Ascending aorta (tissue), 2 donors: ENCODE results near the gene MAGI1. TPM values are rescaled to one million over a fixed set of nuclear protein-coding genes. Genes with fewer than 3 reads are reported as not detected.
A peak's percentile ranks its signal among the peaks of the same experiment; 100 is the strongest.

Source experiments
- DNase-seq, 2 donors: peaks; one replicate each; pipeline ENCODE4 v3.0.0-alpha.2; 2019; ENCODE audit warnings: low spot score in 2 of 2
- H3K27ac ChIP-seq, 2 donors: fragments of 200-600 bp; sonication (generic); one replicate each; pipeline ENCODE4 v1.5.1; 2016 to 2017; ENCODE audit warnings: mild to moderate bottlenecking in 1 of 2
- H3K27me3 ChIP-seq: fragments of 200-600 bp; sonication (generic); one replicate; pipeline ENCODE4 v1.5.1; 2017
- H3K36me3 ChIP-seq, 2 donors: fragments of 200-600 bp; sonication (generic); one replicate each; pipeline ENCODE4 v1.5.1; 2016
- H3K4me1 ChIP-seq, 2 donors: fragments of 200-600 bp; sonication (generic); one replicate each; pipeline ENCODE4 v1.5.1; 2016 to 2017; ENCODE audit warnings: mild to moderate bottlenecking in 1 of 2
- H3K4me3 ChIP-seq, 2 donors: fragments of 200-600 bp; sonication (generic); one replicate each; pipeline ENCODE4 v1.5.1; 2016 to 2017; ENCODE audit warnings: mild to moderate bottlenecking in 1 of 2
- H3K9me3 ChIP-seq, 2 donors: fragments of 200-600 bp; sonication (generic); one replicate each; pipeline ENCODE4 v1.5.1; 2016
- CTCF ChIP-seq, 3 experiments: fragments of 200-600 bp in 2 of 3; fragments of 450-650 bp in 1 of 3; sonication (generic) in 2 of 3; IDR thresholded peaks; one replicate each; pipeline ENCODE4 v1.5.1; 2016 to 2019; ENCODE audit warnings: antibody characterized with exemption in 3 of 3, mild to moderate bottlenecking in 1 of 3, moderate library complexity in 1 of 3
- intact Hi-C: fragments of 100-400 bp; cut with DNase I; formaldehyde crosslinking; loops from one replicate; pipeline ENCODE4 v1.15.1; 2023
- total RNA-seq: library from RNA; depleted of rRNA; stranded (reverse); fragments of >200 nt; gene quantifications from one replicate; pipeline ENCODE4 v1.1.0, GENCODE V29; 2016

MAGI1 gene
- total RNA-seq, 1 donor from 2014 or later: 28.4 TPM

GRCh38 chr3:65816208-65816607 is 222.5 kb downstream of the MAGI1 start:
- Histone ChIP-seq H3K4me1 (peaks cover 0 to 15% of the 10 kb centered on the region in 2 donors), H3K27ac (no peak overlapping the region), H3K9me3 (no peaks in the 10 kb centered on the region), H3K4me3 (no peak overlapping the region), H3K36me3 (no peaks in the 10 kb centered on the region), H3K27me3 (no peaks in the 10 kb centered on the region)
- DNase-seq: no peak
- TF ChIP-seq CTCF (IDR thresholded peaks at IDR 0.05): no peak
- intact Hi-C loops: no loop called here

GRCh38 chr3:65814845-65815578 is 223.7 kb downstream of the MAGI1 start:
- H3K27me3 ChIP-seq: no peaks in the 10 kb centered on the region
- peaks cover 0 to 15% of the 10 kb centered on the region in 2 donors for H3K4me1 ChIP-seq
- H3K36me3 ChIP-seq: no peaks in the 10 kb centered on the region
- no peak overlapping the region for H3K4me3 ChIP-seq
- TF ChIP-seq CTCF (IDR thresholded peaks at IDR 0.05): no peak
- intact Hi-C loops: no loop called here
- no peaks in the 10 kb centered on the region for H3K9me3 ChIP-seq
- DNase-seq: no peak
- H3K27ac ChIP-seq: no peak overlapping the region

GRCh38 chr3:65811892-65812291 is 226.8 kb downstream of the MAGI1 start:
- no peak for TF ChIP-seq CTCF (IDR thresholded peaks at IDR 0.05)
- Histone ChIP-seq H3K4me1 (peaks cover 0 to 15% of the 10 kb centered on the region in 2 donors), H3K9me3 (no peaks in the 10 kb centered on the region), H3K4me3 (no peak overlapping the region), H3K27me3 (no peaks in the 10 kb centered on the region), H3K27ac (no peak overlapping the region), H3K36me3 (no peaks in the 10 kb centered on the region)
- DNase-seq: no peak
- intact Hi-C loops: no loop called here

- intact Hi-C loops: no loop called here
- no peak overlapping the region for H3K4me3 ChIP-seq
- no peak for TF ChIP-seq CTCF (IDR thresholded peaks at IDR 0.05)
- no peaks in the 10 kb centered on the region for H3K9me3 ChIP-seq
- H3K27me3 ChIP-seq: no peaks in the 10 kb centered on the region
- peaks cover 0 to 15% of the 10 kb centered on the region in 2 donors for H3K4me1 ChIP-seq
- H3K27ac ChIP-seq: no peak overlapping the region
- peak in 1 of 2 donors; percentile 66 for DNase-seq
- no peaks in the 10 kb centered on the region for H3K36me3 ChIP-seq
Measured at GRCh38 chr3:65811086-65811761, 227.5 kb downstream of the MAGI1 start.

- no peak for TF ChIP-seq CTCF (IDR thresholded peaks at IDR 0.05)
- Histone ChIP-seq H3K4me3 (no peak overlapping the region), H3K27me3 (no peaks in the 10 kb centered on the region), H3K4me1 (peaks cover 0 to 15% of the 10 kb centered on the region in 2 donors), H3K27ac (no peak overlapping the region), H3K36me3 (no peaks in the 10 kb centered on the region), H3K9me3 (no peaks in the 10 kb centered on the region)
- DNase-seq: no peak
- intact Hi-C loops: no loop called here
Measured at GRCh38 chr3:65810302-65810701, 228.4 kb downstream of the MAGI1 start.
